DOHH2 (cell line): ENCODE results near the gene PZP.
"Not testable (repeated sequence)": the region's sequence is repeated elsewhere in the genome, so short reads cannot be mapped to it uniquely, and the experiment has no call there.

Source experiments
- H3F3A ChIP-seq: fragments of 200-600 bp; sonication (generic), shearing (Covaris generic); 2 replicates; pipeline ENCODE4 v1.6.0; 2016; ENCODE audit warnings: antibody characterized with exemption, mild to moderate bottlenecking; ENCODE audit not compliant: control insufficient read depth, insufficient read depth
- H3K27ac ChIP-seq: fragments of 200-600 bp; sonication (generic); 2 replicates; pipeline ENCODE4 v1.5.1; 2014; ENCODE audit warnings: low read depth, mild to moderate bottlenecking, low read length, moderate library complexity
- H3K27me3 ChIP-seq: fragments of 200-600 bp; sonication (generic); 2 replicates; pipeline ENCODE4 v1.6.1; 2014; ENCODE audit warnings: mild to moderate bottlenecking, low read length, mixed read lengths; ENCODE audit not compliant: control insufficient read depth
- H3K36me3 ChIP-seq: fragments of 200-600 bp; sonication (generic); 2 replicates; pipeline ENCODE4 v1.6.1; 2014; ENCODE audit warnings: mild to moderate bottlenecking, low read length, moderate library complexity, mixed read lengths; ENCODE audit not compliant: control insufficient read depth
- H3K4me1 ChIP-seq: fragments of 200-600 bp; sonication (generic); 2 replicates; pipeline ENCODE4 v1.6.1; 2014; ENCODE audit warnings: mild to moderate bottlenecking, low read length, mixed read lengths; ENCODE audit not compliant: control insufficient read depth
- H3K4me2 ChIP-seq: fragments of 200-600 bp; sonication (generic); 2 replicates; pipeline ENCODE4 v1.6.0; 2014; ENCODE audit warnings: mild to moderate bottlenecking, low read length, moderate library complexity
- H3K4me3 ChIP-seq: fragments of 200-600 bp; sonication (generic); 2 replicates; pipeline ENCODE4 v1.5.1; 2014; ENCODE audit warnings: mild to moderate bottlenecking, low read length, mixed read lengths
- H3K79me2 ChIP-seq: fragments of 200-600 bp; sonication (generic); 2 replicates; pipeline ENCODE4 v1.6.1; 2014; ENCODE audit warnings: mild to moderate bottlenecking, low read length, mixed read lengths; ENCODE audit not compliant: control insufficient read depth
- H3K9me2 ChIP-seq: fragments of 200-600 bp; sonication (generic); replicated peaks from 2 replicates; pipeline ENCODE4 v1.6.1; 2014; ENCODE audit warnings: mild to moderate bottlenecking, low read length, mixed read lengths; ENCODE audit not compliant: control insufficient read depth
- H3K9me3 ChIP-seq: fragments of 200-600 bp; sonication (generic); 2 replicates; pipeline ENCODE4 v1.6.1; 2014; ENCODE audit warnings: antibody characterized with exemption, low read length, mixed read lengths; ENCODE audit not compliant: control insufficient read depth, insufficient read depth
- H4K20me1 ChIP-seq: fragments of 200-600 bp; sonication (generic); 2 replicates; pipeline ENCODE4 v1.6.0; 2014; ENCODE audit warnings: low read depth, mild to moderate bottlenecking, antibody characterized with exemption, low read length, moderate library complexity; ENCODE audit not compliant: control insufficient read depth, insufficient read depth
- EZH2phosphoT487 ChIP-seq: fragments of 200-600 bp; sonication (generic); IDR thresholded peaks from 2 replicates; pipeline ENCODE4 v1.6.1; 2017; ENCODE audit warnings: borderline replicate concordance, mild to moderate bottlenecking, antibody characterized with exemption, low read length, moderate library complexity, mixed read lengths
- TF ChIP-seq, protein P1 (sequence below): fragments of 200-600 bp; sonication (generic); IDR thresholded peaks from one replicate; pipeline ENCODE4 v1.5.1; 2014; ENCODE audit warnings: antibody characterized with exemption, mild to moderate bottlenecking, low read depth, low read length; ENCODE audit not compliant: poor library complexity, severe bottlenecking

PZP gene

DNA sequence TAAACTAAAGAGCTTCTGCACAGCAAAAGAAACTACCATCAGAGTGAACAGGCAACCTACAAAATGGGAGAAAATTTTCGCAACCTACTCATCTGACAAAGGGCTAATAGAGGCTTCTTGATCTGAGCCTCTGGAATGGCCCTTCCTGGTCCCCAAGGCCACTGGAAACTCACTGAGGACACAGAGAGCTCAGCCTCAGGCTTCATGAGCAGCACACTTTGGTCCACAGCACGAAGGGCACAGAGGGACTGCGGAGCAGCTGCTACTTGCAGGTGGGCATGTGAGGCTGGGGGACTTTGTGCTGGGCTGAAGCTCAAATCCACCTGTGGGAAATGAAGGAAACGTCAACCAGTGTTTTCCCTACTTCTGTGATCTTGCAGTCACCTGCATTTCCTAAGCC is 27.4 kb downstream of the PZP start:
- no peaks in the 10 kb centered on the region for H3K9me2 ChIP-seq
- H4K20me1 ChIP-seq = no peaks in the 10 kb centered on the region
- H3F3A ChIP-seq = no peaks in the 10 kb centered on the region
- no peaks in the 10 kb centered on the region for H3K4me1 ChIP-seq
- H3K27ac ChIP-seq = no peak overlapping the region
- no peaks in the 10 kb centered on the region for H3K9me3 ChIP-seq
- H3K79me2 ChIP-seq = no peaks in the 10 kb centered on the region
- H3K27me3 ChIP-seq = peaks cover 3% of the 10 kb centered on the region; the same call in 1 of the 2 replicates
- H3K4me2 ChIP-seq = no peak overlapping the region
- H3K4me3 ChIP-seq = no peak overlapping the region
- no peak for TF ChIP-seq EZH2phosphoT487
- TF ChIP-seq, protein P1, sequence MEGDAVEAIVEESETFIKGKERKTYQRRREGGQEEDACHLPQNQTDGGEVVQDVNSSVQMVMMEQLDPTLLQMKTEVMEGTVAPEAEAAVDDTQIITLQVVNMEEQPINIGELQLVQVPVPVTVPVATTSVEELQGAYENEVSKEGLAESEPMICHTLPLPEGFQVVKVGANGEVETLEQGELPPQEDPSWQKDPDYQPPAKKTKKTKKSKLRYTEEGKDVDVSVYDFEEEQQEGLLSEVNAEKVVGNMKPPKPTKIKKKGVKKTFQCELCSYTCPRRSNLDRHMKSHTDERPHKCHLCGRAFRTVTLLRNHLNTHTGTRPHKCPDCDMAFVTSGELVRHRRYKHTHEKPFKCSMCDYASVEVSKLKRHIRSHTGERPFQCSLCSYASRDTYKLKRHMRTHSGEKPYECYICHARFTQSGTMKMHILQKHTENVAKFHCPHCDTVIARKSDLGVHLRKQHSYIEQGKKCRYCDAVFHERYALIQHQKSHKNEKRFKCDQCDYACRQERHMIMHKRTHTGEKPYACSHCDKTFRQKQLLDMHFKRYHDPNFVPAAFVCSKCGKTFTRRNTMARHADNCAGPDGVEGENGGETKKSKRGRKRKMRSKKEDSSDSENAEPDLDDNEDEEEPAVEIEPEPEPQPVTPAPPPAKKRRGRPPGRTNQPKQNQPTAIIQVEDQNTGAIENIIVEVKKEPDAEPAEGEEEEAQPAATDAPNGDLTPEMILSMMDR = no peak
- no peaks in the 10 kb centered on the region for H3K36me3 ChIP-seq

DNA sequence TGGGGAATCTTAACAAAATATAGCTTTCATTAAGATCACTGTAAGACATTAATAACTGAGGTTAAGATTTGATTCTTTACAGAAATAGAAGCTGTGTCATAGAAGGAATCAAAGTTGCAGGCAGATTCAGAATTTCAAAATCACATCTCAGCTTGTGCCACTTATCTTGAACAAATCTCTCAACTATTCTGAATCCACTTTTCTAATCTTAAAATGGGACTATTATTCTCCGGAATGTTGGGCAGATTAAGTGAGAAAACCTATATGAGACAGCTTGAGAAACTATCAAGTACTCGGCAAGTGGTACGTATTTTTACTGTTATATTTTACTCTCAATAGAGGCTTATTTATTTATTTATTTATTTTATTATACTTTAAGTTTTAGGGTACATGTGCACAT is 28.4 kb downstream of the PZP start:
- H3K36me3 ChIP-seq = no peaks in the 10 kb centered on the region
- H3K4me1 ChIP-seq = no peaks in the 10 kb centered on the region
- H4K20me1 ChIP-seq = no peaks in the 10 kb centered on the region
- no peak overlapping the region for H3K4me3 ChIP-seq
- H3K79me2 ChIP-seq = no peaks in the 10 kb centered on the region
- no peak overlapping the region for H3K27ac ChIP-seq
- H3K4me2 ChIP-seq = no peak overlapping the region
- H3K9me2 ChIP-seq = no peaks in the 10 kb centered on the region
- no peaks in the 10 kb centered on the region for H3F3A ChIP-seq
- no peaks in the 10 kb centered on the region for H3K9me3 ChIP-seq
- H3K27me3 ChIP-seq = peaks cover 3% of the 10 kb centered on the region; the same call in 1 of the 2 replicates
- TF ChIP-seq EZH2phosphoT487 = no peak
- TF ChIP-seq, protein P1 = no peak

DNA sequence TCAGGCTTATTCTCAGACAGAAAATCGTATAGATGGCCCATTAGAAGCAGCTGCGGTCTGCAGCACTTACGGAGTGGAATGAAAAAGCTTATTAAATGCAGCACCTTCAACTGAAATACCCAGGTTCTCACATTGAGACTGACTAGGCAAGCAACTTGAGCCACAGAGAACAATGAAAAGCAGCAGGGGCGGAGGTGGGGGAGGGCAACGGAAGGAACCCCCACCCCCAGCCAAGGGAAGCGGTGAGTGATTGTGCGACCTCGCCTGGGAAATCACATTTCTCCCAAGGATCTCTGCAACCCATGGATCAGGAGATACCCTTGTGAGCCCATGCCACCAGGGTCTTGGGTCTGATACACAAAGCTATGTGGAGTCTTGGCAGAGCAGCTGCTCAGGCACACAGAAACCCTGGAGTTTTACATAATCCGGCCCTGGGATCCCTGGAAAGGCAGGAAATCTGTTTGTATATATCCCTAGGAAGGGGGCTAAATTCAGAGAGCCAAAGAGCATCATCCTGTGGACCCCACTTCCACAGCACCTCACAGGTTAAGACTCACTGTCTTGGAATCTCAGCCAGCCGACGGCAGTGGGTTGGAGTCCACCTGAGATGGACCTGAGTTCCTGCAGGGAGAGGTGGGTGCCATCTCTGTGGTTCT is 38.1 kb downstream of the PZP start:
- Histone ChIP-seq H3K27ac (no peak overlapping the region), H3K36me3 (no peaks in the 10 kb centered on the region), H4K20me1 (no peaks in the 10 kb centered on the region), H3K4me2 (no peak overlapping the region), H3K79me2 (no peaks in the 10 kb centered on the region), H3K4me3 (no peak overlapping the region), H3K27me3 (no peaks in the 10 kb centered on the region), H3K4me1 (no peaks in the 10 kb centered on the region), H3K9me2 (no peaks in the 10 kb centered on the region), H3K9me3 (no peaks in the 10 kb centered on the region), H3F3A (no peaks in the 10 kb centered on the region)
- TF ChIP-seq, protein P1 = no peak
- TF ChIP-seq EZH2phosphoT487 = no peak

DNA sequence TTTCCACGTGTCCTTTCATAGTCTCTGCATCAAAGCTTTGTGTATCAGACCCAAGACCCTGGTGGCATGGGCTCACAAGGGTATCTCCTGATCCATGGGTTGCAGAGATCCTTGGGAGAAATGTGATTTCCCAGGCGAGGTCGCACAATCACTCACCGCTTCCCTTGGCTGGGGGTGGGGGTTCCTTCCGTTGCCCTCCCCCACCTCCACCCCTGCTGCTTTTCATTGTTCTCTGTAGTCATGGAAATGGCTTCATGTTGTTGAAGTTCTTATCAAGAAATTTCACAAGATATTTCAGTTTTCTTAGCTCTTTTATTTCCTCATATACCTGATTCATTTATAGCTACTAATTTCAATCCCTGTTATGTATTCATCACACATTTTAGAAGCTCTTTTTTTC is 40.9 kb downstream of the PZP start:
- not testable (repeated sequence) for H3K9me3 ChIP-seq, H3K9me2 ChIP-seq, H3K4me1 ChIP-seq, H3F3A ChIP-seq, H3K36me3 ChIP-seq, H3K79me2 ChIP-seq, H3K27me3 ChIP-seq, H4K20me1 ChIP-seq, H3K27ac ChIP-seq, H3K4me3 ChIP-seq, H3K4me2 ChIP-seq
